Umbilical cord (tissue), 2 donors: ENCODE results near the gene CCDC170. TPM values are rescaled to one million over a fixed set of nuclear protein-coding genes. Genes with fewer than 3 reads are reported as not detected.
"Not testable (repeated sequence)": the region's sequence is repeated elsewhere in the genome, so short reads cannot be mapped to it uniquely, and the experiment has no call there.

ENCODE experiments used
- DNase-seq: peaks from one replicate; pipeline ENCODE4 v3.0.0-alpha.2; 2015; ENCODE audit warnings: low spot score
- total RNA-seq: library from RNA; depleted of rRNA; stranded (reverse); fragments of >200 nt; gene quantifications from one replicate; pipeline ENCODE4 v1.2.3, GENCODE V29; 2014; ENCODE audit warnings: low replicate concordance; ENCODE audit not compliant: insufficient read depth

The CCDC170 gene
- total RNA-seq, 1 donor from 2014 or later, result 1.4 TPM

DNA sequence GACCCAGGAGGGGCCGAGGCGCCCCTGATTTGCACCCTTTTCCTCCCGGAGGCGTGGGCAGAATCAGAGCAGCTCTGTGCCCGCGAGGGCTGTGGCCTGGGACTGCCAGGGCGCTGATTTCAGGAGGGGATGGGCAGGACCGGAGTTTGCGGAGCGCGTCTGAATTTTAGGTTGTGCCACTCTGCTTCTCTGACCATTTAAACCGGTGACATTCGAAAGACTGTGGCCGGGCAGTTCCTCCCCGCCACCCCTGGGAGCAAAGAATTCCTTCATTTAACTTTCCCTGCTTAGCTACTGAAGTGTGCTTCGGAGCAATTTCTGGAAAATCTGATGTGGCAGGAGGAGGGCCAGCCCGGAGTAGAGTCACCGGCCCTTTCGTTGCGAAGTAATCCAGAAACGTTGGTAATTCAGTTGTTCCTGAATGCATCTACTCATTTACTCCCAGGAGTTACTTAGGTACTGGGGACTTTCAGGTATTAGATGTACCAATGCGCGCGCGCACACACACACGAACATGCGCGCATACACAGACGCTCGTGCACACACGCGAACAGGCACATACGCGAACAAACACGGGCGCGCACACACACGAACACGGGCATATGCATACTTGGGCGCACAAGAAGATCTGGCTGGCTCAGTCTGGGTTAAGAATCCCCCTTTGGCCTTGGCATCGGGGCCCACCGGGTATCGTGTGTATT is 568 bp downstream of the CCDC170 start:
- DNase-seq, result peak; percentile 55

DNA sequence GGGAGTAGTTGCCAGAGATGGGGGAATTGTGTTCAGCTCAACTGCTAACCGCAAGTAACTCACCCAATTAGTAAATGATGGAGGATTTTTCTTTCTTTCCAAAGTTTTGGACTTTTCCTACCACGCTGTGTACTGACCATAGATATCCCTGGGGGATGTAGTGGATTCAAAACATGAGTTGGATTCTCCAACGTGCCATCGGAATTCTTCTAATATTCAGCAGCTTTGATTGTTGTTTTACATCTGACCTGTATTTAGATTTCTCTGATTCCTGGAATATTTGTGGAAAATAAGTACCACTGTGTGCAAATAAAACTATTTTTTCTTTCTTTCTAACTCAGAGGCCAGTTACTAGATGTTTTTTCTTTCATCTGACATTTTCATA is 1.1 kb downstream of the CCDC170 start:
- DNase-seq, result no peak

DNA sequence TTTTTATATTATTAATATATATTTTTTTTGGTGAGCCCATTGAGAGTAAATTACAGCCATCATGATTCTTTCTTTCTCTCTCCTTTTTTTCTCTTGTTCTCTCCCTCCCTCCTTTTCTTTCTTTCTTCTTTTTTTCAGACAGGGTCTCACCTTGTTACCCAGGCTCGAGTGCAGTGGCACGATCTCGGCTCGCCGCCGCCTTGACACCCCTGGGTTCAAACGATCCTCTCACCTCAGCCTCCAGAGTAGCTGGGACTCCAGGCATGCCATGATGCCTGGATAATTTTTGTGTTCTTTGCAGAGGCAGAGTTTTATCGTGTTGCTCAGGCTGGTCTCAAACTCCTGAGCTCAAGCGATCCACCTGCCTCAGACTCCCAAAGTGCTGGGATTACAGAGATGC is 1.6 kb downstream of the CCDC170 start:
- DNase-seq, result no peak

DNA sequence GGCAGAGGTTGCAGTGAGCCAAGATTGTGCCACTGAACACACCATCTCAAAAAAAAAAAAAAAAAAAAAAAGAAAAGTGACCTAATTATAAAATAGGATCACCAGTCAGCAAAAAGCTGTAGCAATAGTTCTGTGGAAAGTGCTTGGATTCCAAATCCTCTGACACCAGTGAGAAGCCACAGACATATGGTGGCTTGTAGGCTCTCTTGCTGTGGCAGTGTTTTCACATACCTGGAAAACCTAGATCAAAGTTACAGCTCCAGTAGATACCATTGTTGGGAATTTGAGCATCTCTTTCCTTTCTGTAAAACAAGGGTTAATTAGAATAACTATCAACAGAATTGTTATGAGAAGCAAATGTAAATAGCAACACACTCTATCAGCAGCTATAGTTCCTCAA is 4.1 kb downstream of the CCDC170 start:
- DNase-seq, result no peak

DNA sequence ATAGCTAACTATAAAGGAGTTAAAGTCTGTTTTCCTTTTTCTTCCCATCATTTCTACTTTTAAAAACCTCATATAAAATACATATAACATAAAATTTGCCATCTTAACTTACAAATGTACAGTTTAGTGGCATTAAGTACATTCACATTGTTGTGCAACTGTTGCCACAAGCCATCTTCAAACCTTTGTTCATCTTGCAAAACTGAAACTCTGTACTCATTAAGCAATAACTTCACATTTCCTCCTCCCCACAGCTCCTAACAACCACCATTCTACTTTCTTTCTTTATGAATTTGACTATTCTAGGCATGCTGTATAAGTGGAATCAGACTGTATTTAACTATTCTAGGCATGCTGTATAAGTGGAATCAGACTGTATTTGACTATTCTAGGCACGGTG is 4.5 kb downstream of the CCDC170 start:
- no peak for DNase-seq

DNA sequence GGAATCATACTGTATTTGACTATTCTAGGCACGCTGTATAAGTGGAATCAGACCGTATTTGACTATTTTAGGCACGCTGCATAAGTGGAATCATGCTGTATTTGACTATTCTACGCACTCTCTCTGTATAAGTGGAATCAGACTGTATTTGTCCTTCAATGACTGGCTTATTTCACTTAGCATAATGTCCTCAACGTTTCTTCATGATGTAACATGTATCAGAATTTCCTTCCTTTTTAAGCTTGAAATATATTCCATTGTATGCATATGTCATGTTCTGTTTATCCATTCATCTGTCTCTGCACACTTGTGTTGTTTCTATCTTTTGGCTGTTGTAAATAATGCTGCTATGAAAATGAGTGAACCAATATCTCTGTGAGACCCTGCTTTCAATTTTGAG is 5.7 kb downstream of the CCDC170 start:
- no peak for DNase-seq

DNA sequence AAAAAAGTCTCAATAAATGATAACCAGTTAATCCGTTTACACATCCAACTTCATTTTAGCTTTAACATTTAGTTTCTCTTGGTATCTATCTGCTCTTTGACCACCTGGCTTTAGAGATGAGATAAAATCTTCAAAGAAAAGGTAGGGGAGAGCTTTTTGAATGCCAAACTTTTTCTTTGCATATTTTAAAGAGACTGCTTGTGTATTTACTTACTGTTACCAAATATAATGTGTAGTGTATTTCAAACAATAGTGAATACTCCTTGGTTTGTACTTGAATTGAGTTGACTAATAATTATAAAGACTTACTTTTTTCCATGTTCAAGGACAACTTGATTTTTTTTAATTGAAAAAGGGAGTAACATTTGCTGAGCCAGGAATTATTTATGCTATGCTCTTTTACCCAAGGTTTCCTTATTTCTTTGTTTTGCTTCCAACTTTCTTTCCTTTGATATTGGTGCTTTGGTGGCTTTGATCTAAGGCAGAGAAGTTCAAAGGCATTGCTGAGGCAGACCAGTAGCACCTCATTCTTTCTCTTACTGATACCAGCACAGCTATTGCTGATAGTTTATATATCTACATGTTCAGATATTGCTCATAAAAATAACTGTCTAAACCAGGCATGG is 7.8 kb downstream of the CCDC170 start:
- DNase-seq, result peak; percentile 12

DNA sequence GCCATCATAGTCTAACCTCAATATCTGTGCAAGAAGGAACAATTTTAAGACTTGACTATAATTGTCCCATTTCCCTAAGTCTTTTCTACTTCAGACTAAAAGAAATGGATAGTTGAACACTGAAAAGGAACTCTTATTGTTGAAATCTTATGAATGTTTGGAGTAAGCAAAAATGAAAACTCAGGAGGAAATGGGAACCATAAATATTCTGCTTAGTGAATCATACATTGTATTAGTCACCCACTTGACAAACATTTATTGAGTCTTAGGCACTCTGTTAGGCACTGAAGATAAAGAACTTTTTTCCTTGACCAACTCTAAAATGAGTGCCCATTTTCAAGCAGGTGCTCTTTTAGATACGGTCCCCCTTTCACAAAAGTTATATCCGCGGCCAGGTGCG is 8.7 kb downstream of the CCDC170 start:
- no peak for DNase-seq

DNA sequence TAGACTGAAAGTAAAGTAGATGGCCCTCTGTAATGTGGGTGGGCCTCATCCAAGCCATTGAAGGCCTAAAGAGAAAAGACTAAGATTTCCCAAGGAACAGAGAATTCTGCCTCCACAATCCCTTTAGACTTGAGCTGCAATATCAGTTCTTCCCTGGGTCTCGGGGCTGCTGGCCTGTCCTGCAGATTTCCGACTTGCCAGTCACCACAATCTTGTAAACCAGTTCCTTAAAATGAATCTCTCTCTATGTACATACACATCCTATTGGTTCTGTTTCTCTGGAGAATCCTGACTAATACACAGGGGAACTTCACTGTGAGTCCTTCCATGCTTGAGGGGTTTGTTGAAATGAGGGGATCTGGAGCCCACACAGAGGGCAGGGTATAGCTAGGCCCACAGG is 12.9 kb downstream of the CCDC170 start:
- no peak for DNase-seq

DNA sequence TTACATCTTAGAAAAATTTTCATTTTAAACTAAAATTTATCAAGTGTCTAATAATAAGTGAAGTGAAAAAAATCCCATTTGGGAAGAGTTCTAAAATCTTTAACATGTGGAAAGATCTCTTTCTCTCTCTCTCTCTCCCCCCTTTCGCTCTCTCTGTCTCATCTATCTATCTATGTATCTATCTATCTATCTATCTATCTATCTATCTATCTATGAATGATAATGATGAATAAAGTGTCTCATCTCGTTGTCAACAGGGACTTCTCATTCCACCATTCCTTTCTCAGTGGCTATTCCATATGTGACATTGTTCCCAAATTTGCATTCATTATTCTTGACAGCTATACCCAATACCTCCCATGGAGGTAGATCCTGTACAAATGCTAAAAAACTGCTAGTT is 15.2 kb downstream of the CCDC170 start:
- no peak for DNase-seq

DNA sequence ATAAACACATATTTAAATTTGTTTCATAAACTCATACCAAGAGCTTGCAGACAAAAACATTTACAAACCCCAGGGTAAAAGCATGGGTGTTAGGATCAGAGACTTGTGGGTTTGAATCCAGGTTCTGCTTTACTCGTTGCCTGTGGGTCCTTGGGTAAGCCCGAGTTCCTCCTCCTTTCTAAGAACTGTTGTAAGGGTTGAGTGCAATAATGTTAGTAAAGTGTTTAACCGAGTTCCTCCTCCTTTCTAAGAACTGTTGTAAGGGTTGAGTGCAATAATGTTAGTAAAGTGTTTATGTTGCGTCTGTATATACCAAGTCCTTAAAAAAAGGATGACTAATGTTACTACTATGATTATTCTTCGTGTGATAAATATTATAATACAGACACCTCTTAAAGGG is 18.7 kb downstream of the CCDC170 start:
- DNase-seq, result no peak

DNA sequence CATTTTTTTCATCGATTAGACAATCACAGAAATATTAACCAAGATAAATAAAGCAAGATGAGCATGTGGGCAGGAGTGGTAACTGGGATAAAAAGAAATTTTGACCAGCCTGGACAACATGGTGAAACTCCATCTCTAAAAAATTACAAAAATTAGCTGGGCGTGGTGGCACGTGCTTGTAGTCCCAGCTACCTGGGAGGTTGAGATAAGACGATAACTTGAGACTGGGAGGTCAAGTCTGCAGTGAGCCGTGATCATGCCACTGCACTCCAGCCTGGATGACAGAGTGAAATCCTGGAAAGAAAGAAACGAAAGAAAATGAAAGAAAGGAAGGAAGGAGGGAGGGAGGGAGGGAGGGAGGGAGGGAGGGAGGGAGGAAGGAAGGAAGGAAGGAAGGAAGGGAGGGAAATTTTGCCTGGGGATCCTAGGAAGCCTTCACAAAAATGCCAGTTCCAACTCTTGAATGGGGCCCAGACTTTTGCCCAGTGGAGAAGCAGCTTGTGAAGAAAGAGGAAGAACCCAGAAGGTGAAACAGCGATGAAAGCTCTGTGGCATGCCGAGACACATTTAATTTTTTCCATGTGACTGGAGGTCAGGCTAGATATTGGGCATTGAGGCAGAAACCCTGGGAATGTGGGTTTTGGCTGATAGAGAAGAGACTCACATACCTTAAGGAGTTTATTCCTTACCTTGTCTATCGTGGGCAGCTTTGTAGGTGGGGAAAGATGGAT is 20.3 kb downstream of the CCDC170 start:
- no peak for DNase-seq

DNA sequence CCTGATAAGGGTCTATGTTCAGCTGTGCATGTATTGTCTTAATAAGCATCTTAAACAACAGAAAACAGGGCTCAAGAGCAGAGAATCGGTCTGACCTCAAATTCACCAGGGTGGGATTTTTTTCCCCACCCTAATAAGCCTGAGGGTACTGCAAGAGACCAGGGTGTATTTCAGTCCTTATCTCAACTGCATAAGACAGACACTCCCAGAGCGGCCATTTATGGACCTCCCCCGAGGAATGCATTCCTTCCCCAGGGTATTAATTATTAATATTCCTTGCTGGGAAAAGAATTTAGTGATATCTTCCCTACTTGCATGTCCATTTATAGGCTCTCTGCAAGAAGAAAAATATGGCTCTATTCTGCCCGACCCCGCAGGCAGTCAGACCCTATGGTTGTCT is 25.2 kb downstream of the CCDC170 start:
- DNase-seq, result not testable (repeated sequence)

DNA sequence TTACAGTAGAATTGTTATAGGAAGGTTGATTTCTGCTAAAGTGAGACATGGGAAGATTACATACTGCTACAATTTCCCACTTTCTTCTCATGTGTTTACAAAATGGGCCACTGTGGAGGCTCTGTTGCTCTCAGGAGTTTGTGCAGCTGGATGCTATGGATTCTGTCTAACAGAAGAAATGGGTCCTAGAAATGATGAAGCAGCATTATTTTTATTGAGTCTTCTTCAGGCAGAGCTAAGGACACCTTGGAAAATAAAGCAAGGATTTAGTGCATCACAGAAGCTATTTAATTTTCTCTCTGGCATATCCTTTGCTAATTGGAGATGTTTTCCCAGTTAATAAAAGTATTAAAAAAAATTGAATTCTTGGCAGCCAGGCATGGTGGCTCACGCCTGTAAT is 29.2 kb downstream of the CCDC170 start:
- no peak for DNase-seq

DNA sequence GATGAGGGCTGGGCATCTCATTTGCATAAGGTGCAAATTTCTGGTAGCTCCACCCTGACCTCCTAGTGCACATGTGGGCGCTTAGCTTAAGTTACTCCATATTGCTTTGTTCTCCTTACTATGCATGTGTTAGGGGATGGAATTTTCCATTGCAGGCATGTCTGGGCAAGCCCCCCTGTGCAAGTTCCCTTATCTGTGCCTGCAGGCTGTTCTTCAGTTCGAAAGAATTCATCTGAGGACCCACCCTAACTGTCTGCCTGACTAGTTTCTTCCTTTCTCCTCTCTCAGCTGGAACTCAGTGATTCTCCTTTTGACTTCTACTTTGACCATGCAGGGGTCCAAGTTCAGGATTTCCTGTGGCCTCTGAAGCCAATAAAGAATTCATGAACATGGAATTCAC is 30.2 kb downstream of the CCDC170 start:
- DNase-seq, result no peak

DNA sequence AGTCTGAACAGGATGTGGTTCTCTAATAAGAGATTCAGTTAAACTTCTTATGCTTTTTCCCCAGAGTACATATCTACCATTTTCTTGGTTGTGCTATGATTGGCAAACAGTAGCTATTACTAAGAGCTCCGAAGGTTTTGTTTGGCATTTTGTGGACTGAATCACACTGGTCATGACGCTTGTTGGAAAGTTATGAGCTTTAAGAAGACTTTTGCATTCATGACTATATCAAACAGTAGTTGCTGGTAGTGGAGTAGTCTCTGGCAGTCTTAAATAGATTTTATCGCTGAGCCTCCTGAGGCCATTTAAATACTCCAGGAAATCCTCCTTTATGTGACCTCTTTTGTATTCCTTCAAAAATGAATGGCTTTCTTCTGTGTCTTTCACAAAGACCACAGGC is 40.8 kb downstream of the CCDC170 start:
- DNase-seq, result no peak

DNA sequence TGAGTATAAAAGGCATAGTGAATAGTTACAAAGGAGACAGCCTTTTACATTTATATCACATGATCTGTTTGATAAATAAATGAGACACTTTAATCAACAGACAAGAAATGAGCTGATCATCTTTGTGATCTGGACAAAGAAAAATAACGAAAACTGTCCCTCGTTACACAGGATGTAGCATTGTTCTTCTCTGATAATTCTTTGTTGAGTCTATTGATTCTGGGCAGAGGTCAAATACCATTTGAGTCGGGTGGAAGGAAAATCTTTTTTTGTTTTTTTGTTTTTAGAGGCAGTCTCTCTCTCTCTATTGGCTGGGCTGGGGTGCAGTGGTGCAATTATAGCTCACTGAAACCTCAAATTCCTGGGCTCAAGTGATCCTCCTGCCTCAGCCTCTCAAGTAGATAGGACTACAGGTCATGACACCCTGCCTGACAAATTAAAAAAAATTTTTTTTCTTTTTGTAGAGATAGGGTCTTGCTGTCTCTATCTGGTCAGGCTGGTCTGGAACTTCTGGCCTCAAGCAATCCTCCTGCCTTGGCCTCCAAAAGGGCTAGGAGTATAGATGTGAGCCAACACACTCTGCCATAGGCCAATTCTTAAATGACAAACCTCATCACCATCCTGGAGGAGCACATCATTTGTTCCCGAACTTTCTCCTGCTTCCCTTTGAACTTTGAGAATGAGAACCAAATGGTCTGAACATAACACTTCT is 41.8 kb downstream of the CCDC170 start:
- DNase-seq, result no peak

DNA sequence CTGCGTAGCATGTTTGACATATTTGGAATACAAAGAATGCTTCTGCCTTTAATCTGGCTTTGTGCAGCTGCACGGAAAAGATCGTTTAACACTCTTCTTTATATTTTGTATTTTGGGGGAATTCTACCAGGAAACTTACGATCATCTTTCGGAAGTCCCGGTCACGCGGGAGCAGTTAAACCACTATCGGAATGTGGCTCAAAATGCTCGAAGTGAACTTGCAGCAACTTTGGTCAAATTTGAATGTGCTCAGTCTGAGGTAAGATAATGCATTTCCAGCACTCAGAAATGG is 42.3 kb downstream of the CCDC170 start:
- no peak for DNase-seq

DNA sequence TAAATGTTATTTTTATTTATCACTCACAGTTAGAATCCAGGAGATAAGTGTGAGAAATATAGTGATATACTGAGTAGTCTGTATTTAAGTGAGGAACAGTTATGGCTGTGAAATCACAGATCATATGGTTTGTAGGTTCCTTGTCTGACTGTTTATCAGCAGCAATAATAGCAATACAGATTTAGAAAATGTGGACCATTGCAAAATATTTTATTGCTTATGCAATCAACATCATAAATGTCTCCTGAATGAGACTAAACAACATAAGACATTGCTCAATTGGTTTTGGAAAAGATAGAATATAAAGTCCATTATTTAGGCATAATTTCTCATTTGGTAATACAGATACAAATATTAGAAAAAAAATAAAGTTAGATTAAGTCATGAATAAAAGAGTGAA is 43.7 kb downstream of the CCDC170 start:
- no peak for DNase-seq

DNA sequence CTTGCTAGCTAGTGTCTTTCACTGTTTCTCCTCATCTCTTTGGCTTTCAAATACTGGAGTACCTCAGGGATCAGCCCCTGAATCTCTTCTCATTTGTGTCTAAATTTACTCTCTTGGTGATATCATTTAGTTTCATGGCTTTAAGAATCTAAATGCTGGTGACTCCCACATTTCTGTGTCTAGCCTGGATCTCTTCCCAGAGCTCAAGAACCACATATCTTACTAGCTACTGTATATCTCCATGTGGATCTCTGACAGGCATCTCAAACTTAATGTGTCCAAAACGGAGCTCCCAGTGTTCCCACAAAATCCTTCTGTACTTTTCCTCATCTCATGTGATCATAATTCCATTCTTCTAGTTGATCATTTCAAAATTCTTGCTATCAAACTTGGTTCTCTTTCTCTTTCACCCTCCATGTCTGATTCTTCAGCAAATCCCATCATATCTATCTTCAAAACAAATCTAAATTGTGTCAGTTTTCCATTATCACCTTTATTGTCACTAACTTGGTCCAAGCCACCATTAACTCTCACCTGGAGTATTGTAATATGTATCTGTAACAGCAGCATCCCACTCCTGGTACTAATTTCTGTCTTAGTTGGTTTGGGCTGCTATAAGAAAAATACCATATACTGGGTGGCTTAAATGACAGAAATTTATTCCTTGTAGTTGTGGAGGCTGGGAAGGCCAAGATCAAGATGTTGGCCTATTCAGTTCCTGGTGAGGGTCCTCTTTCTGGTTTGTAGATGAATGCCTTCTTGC is 45.9 kb downstream of the CCDC170 start:
- DNase-seq, result no peak

DNA sequence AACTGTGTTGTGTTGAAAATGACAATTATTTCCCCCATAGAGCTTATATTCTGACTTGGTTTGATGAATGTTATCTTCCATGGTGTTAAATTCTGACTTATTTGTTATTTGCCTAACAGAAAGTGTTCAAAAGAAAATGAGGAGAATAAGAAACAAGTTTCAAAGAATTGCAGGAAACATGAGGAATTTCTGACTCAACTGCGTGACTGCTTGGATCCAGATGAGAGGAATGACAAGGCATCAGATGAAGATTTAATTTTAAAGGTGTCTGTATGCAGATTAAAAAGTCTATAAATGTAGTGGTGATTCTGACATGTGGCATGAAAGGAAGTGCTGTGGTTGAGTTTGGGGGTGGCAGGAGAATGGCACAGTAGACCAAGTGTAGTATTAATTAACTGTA is 50.6 kb downstream of the CCDC170 start:
- DNase-seq, result no peak

DNA sequence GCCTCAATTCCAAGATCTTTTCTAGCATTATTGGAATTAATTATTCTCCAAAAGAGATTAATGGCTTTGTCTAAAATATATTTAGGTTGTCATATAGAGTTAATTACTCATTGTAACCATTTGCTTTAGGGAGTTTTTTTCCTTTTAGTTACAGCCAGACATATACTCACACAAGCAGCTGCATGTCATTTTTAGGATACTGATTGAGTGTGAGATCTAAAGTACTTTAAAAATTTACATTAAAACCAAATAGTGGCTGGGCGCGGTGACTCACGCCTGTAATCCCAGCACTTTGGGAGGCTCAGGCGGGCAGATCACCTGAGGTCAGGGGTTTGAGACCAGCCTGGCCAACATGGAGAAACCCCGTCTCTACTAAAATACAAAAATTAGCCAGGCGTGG is 51.1 kb downstream of the CCDC170 start:
- not testable (repeated sequence) for DNase-seq
